GM12878 (cell line): Measurements from ENCODE around the gene FHIP1B. TPM values are rescaled to one million over a fixed set of nuclear protein-coding genes. Genes with fewer than 3 reads are reported as not detected.

Experiments used
- ATAC-seq: fragments of 200-7000 bp; cut with Tn5 transposase; 3 replicates; pipeline ENCODE4 v1.9.1; 2020; ENCODE audit warnings: mild to moderate bottlenecking, moderate library complexity
- BruUV-seq: library from RNA; stranded (reverse); fragments of 400-500 nt; replicated peaks from 2 replicates; lab custom pipeline; 2021; lab: Mats Ljungman, UMichigan
- CTCF ChIA-PET: fragments of 300-600 bp; sonication (Branson Sonifier 250); formaldehyde crosslinking; extraction: SDS; loops from one replicate; lab custom pipeline; 2021; ENCODE audit warnings: inconsistent platforms; lab: Yijun Ruan, JAX
- POLR2A ChIA-PET: fragments of 350-600 bp; formaldehyde crosslinking; extraction: SDS; loops from one replicate; lab custom pipeline; 2021; ENCODE audit warnings: inconsistent platforms; lab: Charles Lee
- RAD21 ChIA-PET: fragments of 300-600 bp; sonication (Branson Sonifier 250); formaldehyde crosslinking; loops from one replicate; lab custom pipeline; 2023; ENCODE audit warnings: antibody characterized with exemption; ENCODE audit not compliant: unreplicated experiment; lab: Charles Lee
- SMC1A ChIA-PET: fragments of 300-600 bp; sonication (Branson Sonifier 250); formaldehyde crosslinking; loops from one replicate; lab custom pipeline; 2023; ENCODE audit not compliant: unreplicated experiment, uncharacterized antibody; lab: Charles Lee
- DNase-seq: peaks from one replicate; pipeline ENCODE4 v3.0.0-alpha.2; 2011; ENCODE audit warnings: low read depth, low spot score
- FAIRE-seq: peaks from 3 replicates; lab custom pipeline; 2011; peaks lifted over from hg19 to GRCh38; lab: Jason Lieb, UNC
- H2AFZ ChIP-seq: 2 replicates; pipeline ENCODE4 v1.6.0; 2011; ENCODE audit warnings: low read depth, low read length, control low read depth; ENCODE audit not compliant: control insufficient read depth
- H3K27ac ChIP-seq: 2 replicates; pipeline ENCODE4 v1.5.1; 2011; ENCODE audit warnings: control low read depth; ENCODE audit not compliant: control insufficient read depth, insufficient read depth
- H3K27me3 ChIP-seq, 2 experiments: replicated peaks in 1 of 2; 2 replicates each; pipeline versions ENCODE4 v1.6.0 to v1.6.1; 2011; ENCODE audit warnings: low read length in 1 of 2; ENCODE audit not compliant: control insufficient read depth in 2 of 2, insufficient read depth in 2 of 2
- H3K36me3 ChIP-seq, 2 experiments: 2 replicates each; pipeline ENCODE4 v1.5.1; 2011; ENCODE audit warnings: low read length in 1 of 2; ENCODE audit not compliant: control insufficient read depth in 2 of 2, insufficient read depth in 2 of 2
- H3K4me1 ChIP-seq: 2 replicates; pipeline ENCODE4 v1.6.1; 2011; ENCODE audit warnings: mild to moderate bottlenecking, low read length, moderate library complexity, mixed read lengths; ENCODE audit not compliant: control insufficient read depth, insufficient read depth
- H3K4me2 ChIP-seq: 2 replicates; pipeline ENCODE4 v1.6.0; 2011; ENCODE audit warnings: control low read depth; ENCODE audit not compliant: control insufficient read depth, insufficient read depth
- H3K4me3 ChIP-seq: fragments of 200-600 bp; sonication (generic); 2 replicates; pipeline ENCODE4 v1.5.1; 2016
- H3K79me2 ChIP-seq: 2 replicates; pipeline ENCODE4 v1.6.0; 2011; ENCODE audit warnings: low read length; ENCODE audit not compliant: control insufficient read depth, insufficient read depth
- H3K9ac ChIP-seq: 2 replicates; pipeline ENCODE4 v1.8.0; 2011; ENCODE audit warnings: low read length, control low read depth, mixed read lengths; ENCODE audit not compliant: control insufficient read depth, insufficient read depth
- H3K9me3 ChIP-seq: replicated peaks from 3 replicates; pipeline ENCODE4 v1.5.1; 2011; ENCODE audit warnings: mild to moderate bottlenecking, low read length; ENCODE audit not compliant: control insufficient read depth, insufficient read depth
- H4K20me1 ChIP-seq: 2 replicates; pipeline ENCODE4 v1.6.0; 2011; ENCODE audit not compliant: control insufficient read depth, insufficient read depth
- ATF3 ChIP-seq: IDR thresholded peaks from 2 replicates; pipeline ENCODE4 v1.6.1; 2011; ENCODE audit warnings: low read depth, mild to moderate bottlenecking, low read length, moderate library complexity, borderline replicate concordance; ENCODE audit errors: extremely low read depth
- BCL11A ChIP-seq: IDR thresholded peaks from 2 replicates; pipeline ENCODE4 v1.6.1; 2011; ENCODE audit warnings: low read depth, low read length
- CBX5 ChIP-seq: sonication (generic); IDR thresholded peaks from 2 replicates; pipeline ENCODE4 v1.6.1; 2016; ENCODE audit warnings: low read depth, moderate library complexity, mild to moderate bottlenecking, inconsistent platforms
- KLF5 ChIP-seq: fragments of 450-650 bp; IDR thresholded peaks from 2 replicates; pipeline ENCODE4 v1.6.1; 2014; ENCODE audit warnings: mild to moderate bottlenecking; ENCODE audit not compliant: partially characterized antibody
- MEF2B ChIP-seq: fragments of 450-650 bp; IDR thresholded peaks from 2 replicates; pipeline ENCODE4 v1.6.1; 2018; ENCODE audit warnings: mild to moderate bottlenecking, moderate library complexity; ENCODE audit not compliant: partially characterized antibody, poor library complexity, severe bottlenecking
- MTA3 ChIP-seq: IDR thresholded peaks from 2 replicates; pipeline ENCODE4 v1.6.1; 2012; ENCODE audit warnings: low read length, inconsistent platforms, borderline replicate concordance
- NFIC ChIP-seq: IDR thresholded peaks from 2 replicates; pipeline ENCODE4 v1.6.1; 2012; ENCODE audit warnings: low read depth, mild to moderate bottlenecking, inconsistent platforms, low read length, moderate library complexity
- NR2C1 ChIP-seq: fragments of 450-650 bp; IDR thresholded peaks from 2 replicates; pipeline ENCODE4 v1.6.1; 2017; ENCODE audit warnings: antibody characterized with exemption, mild to moderate bottlenecking, moderate library complexity
- PBX3 ChIP-seq: IDR thresholded peaks from 2 replicates; pipeline ENCODE4 v1.6.1; 2011; ENCODE audit warnings: mild to moderate bottlenecking, low read depth, low read length, moderate library complexity; ENCODE audit not compliant: insufficient replicate concordance
- PKNOX1 ChIP-seq: fragments of 450-650 bp; IDR thresholded peaks from 2 replicates; pipeline ENCODE4 v1.6.1; 2016; ENCODE audit warnings: mild to moderate bottlenecking
- POLR2AphosphoS2 ChIP-seq: IDR thresholded peaks from 2 replicates; pipeline ENCODE4 v1.6.1; 2011; ENCODE audit warnings: low read depth, mild to moderate bottlenecking, low read length, improper control_type of control experiment, moderate library complexity
- SMAD5 ChIP-seq: IDR thresholded peaks from 2 replicates; pipeline ENCODE4 v1.6.1; 2016; ENCODE audit warnings: antibody characterized with exemption, low read depth
- SPI1 ChIP-seq: IDR thresholded peaks from 2 replicates; pipeline ENCODE4 v1.6.1; 2011; ENCODE audit warnings: low read depth, mild to moderate bottlenecking, low read length, moderate library complexity, borderline replicate concordance; ENCODE audit not compliant: insufficient read depth
- SUZ12 ChIP-seq: fragments of 200-600 bp; sonication (generic); IDR thresholded peaks from one replicate; pipeline ENCODE4 v1.6.1; 2018; ENCODE audit warnings: antibody characterized with exemption, mild to moderate bottlenecking; ENCODE audit not compliant: unreplicated experiment
- TCF3 ChIP-seq: IDR thresholded peaks from 2 replicates; pipeline ENCODE4 v1.6.1; 2012; ENCODE audit warnings: low read depth, mild to moderate bottlenecking, low read length, borderline replicate concordance; ENCODE audit not compliant: insufficient read depth
- ZNF207 ChIP-seq: fragments of 450-650 bp; IDR thresholded peaks from 2 replicates; pipeline ENCODE4 v1.6.1; 2014; ENCODE audit warnings: antibody characterized with exemption, mild to moderate bottlenecking, borderline replicate concordance
- ZZZ3 ChIP-seq: IDR thresholded peaks from 2 replicates; pipeline ENCODE4 v1.6.1; 2011; ENCODE audit warnings: low read depth; ENCODE audit not compliant: control insufficient read depth, insufficient read length
- WGBS: methylation state at CpG from one replicate; pipeline ENCODE4 v1.1.6; 2016; ENCODE audit warnings: low lambda C conversion rate; ENCODE audit not compliant: insufficient replicate concordance, insufficient coverage; ENCODE audit errors: missing lambda C conversion rate; 5-methylcytosine and 5-hydroxymethylcytosine counted together
- in situ Hi-C: fragments of 300-500 bp; cut with MboI; formaldehyde crosslinking; loops from 9 replicates; pipeline ENCODE4 v1.14.3; 2018; ENCODE audit warnings: mixed read lengths
- intact Hi-C: fragments of 100-400 bp; cut with micrococcal nuclease; formaldehyde crosslinking; loops from one replicate; pipeline ENCODE4 v1.14.2; 2022; ENCODE audit not compliant: unreplicated experiment
- polyA plus RNA-seq, 11 experiments: library from polyadenylated mRNA; depleted of rRNA in 4 of 11; unstranded in 6 of 11; stranded (reverse) in 5 of 11; fragments of >200 nt; fragmentation: Nextera tagmentation in 4 of 11; fragmentation: Illumina TruSeq in 1 of 11; extraction: Ambion mirVana in 4 of 11; extraction: Trizol in 1 of 11; gene quantifications; 1 replicate in 1 of 11; 2 replicates in 10 of 11; pipeline versions ENCODE4 v1.2.1 to v1.2.3, GENCODE V29; 2011 to 2016; ENCODE audit warnings: inconsistent platforms in 2 of 11, missing spikeins in 2 of 11, low read depth in 1 of 11
- total RNA-seq, 4 experiments: library from RNA; depleted of rRNA in 3 of 4; stranded (reverse); fragments of >200 nt in 3 of 4; fragmentation: Illumina TruSeq in 1 of 4; extraction: Trizol in 1 of 4; gene quantifications; 2 replicates each; pipeline versions ENCODE4 v1.2.1 to v1.2.3, GENCODE V29; 2013 to 2021
- TF ChIP-seq, protein P1 (sequence below): fragments of 450-650 bp; IDR thresholded peaks from 2 replicates; pipeline ENCODE4 v1.6.1; 2014; ENCODE audit warnings: mild to moderate bottlenecking
- TF ChIP-seq, protein P2 (sequence below): fragments of 450-650 bp; IDR thresholded peaks from 2 replicates; pipeline ENCODE4 v1.6.1; 2018; ENCODE audit warnings: mild to moderate bottlenecking, low read depth, moderate library complexity; ENCODE audit not compliant: partially characterized antibody

FHIP1B gene
- total and polyA plus RNA-seq, 10 of the 15 experiments (the other 5 are each of a cell fraction or from before 2014, with no cell fraction given) = 0.90 to 28.1 (median 11.1) TPM

- TF ChIP-seq CBX5 (no peak), BCL11A (no peak), MEF2B (no peak), SUZ12 (no peak), ATF3 (no peak), ZZZ3 (no peak), MTA3 (no peak), TCF3 (no peak), PBX3 (no peak), ZNF207 (no peak), SMAD5 (no peak), POLR2AphosphoS2 (no peak), NR2C1 (no peak), NFIC (no peak), KLF5 (no peak), SPI1 (no peak), PKNOX1 (no peak)
- TF ChIP-seq, protein P1, sequence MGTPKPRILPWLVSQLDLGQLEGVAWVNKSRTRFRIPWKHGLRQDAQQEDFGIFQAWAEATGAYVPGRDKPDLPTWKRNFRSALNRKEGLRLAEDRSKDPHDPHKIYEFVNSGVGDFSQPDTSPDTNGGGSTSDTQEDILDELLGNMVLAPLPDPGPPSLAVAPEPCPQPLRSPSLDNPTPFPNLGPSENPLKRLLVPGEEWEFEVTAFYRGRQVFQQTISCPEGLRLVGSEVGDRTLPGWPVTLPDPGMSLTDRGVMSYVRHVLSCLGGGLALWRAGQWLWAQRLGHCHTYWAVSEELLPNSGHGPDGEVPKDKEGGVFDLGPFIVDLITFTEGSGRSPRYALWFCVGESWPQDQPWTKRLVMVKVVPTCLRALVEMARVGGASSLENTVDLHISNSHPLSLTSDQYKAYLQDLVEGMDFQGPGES = no peak
- TF ChIP-seq, protein P2, sequence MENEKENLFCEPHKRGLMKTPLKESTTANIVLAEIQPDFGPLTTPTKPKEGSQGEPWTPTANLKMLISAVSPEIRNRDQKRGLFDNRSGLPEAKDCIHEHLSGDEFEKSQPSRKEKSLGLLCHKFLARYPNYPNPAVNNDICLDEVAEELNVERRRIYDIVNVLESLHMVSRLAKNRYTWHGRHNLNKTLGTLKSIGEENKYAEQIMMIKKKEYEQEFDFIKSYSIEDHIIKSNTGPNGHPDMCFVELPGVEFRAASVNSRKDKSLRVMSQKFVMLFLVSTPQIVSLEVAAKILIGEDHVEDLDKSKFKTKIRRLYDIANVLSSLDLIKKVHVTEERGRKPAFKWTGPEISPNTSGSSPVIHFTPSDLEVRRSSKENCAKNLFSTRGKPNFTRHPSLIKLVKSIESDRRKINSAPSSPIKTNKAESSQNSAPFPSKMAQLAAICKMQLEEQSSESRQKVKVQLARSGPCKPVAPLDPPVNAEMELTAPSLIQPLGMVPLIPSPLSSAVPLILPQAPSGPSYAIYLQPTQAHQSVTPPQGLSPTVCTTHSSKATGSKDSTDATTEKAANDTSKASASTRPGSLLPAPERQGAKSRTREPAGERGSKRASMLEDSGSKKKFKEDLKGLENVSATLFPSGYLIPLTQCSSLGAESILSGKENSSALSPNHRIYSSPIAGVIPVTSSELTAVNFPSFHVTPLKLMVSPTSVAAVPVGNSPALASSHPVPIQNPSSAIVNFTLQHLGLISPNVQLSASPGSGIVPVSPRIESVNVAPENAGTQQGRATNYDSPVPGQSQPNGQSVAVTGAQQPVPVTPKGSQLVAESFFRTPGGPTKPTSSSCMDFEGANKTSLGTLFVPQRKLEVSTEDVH = no peak
- TF ChIP-seq, all 136 proteins: peak for 0
- ChIA-PET POLR2A (no interaction called here), RAD21 (no interaction called here), SMC1A (no interaction called here), CTCF (no interaction called here)
- DNase-seq (no peak), ATAC-seq (no peak), FAIRE-seq (no peak)
- Histone ChIP-seq H3K27me3 (no peaks in the 10 kb centered on the region), H3K36me3 (no peaks in the 10 kb centered on the region), H2AFZ (no peak within 1 kb of the TSS), H3K4me3 (no peak within 1 kb of the TSS), H3K9ac (no peak within 1 kb of the TSS), H3K4me2 (no peak within 1 kb of the TSS), H3K9me3 (no peaks in the 10 kb centered on the region), H3K4me1 (no peaks in the 10 kb centered on the region), H4K20me1 (no peaks in the 10 kb centered on the region), H3K79me2 (no peaks in the 10 kb centered on the region), H3K27ac (no peak within 1 kb of the TSS)
- WGBS = 38% methylated on average over 1 of the region's 1 CpG
- in situ Hi-C loops = no loop called here
- BruUV-seq = no TSS peak
- intact Hi-C loops = no loop called here
Measured at GRCh38 chr11:6170226-6170625, 64.2 kb downstream of the FHIP1B start, which contains the start of gene OR52B2. Gene OR52B2, minus strand, starts transcription at chr11:6170326. Its CDS starts 0 bp downstream, at chr11:6170326.
